Measurements from ENCODE around the gene CFLAR. TPM values are rescaled to one million over a fixed set of nuclear protein-coding genes. Genes with fewer than 3 reads are reported as not detected.

The CFLAR gene
- total RNA-seq, 3 donors from 2014 or later (not counting 1 experiment from before 2014, with no cell fraction given): 415 to 542 (median 445) TPM

- 99% methylated on average over 9 of the region's 9 CpGs for WGBS (ENCODE audit: insufficient coverage)
- intact Hi-C loops (cut with micrococcal nuclease): no loop called here
- no peaks in the 10 kb centered on the region for H3K9me3 Mint-ChIP-seq
- Histone ChIP-seq H3K27ac (ENCODE audit: low read length) (no peak overlapping the region), H3K27me3 (ENCODE audit: control insufficient read depth, insufficient read depth, low read length) (no peaks in the 10 kb centered on the region), H3K4me1 (ENCODE audit: control insufficient read depth, insufficient read depth, low read length) (peaks cover 8% of the 10 kb centered on the region), H3K36me3 (ENCODE audit: control insufficient read depth, insufficient read depth, low read length) (peaks cover 67% of the 10 kb centered on the region), H3K9me3 (ENCODE audit: control insufficient read depth, insufficient read depth, low read length) (no peaks in the 10 kb centered on the region), H3K4me3 (ENCODE audit: low read length) (no peak overlapping the region)
- H3K27ac Mint-ChIP-seq: peak overlapping the region; percentile 49 to 64
- TF ChIP-seq CTCF (IDR thresholded peaks at IDR 0.05): no peak
- DNase-seq: no peak
- no peak for ATAC-seq
- no peaks in the 10 kb centered on the region for H3K27me3 Mint-ChIP-seq (ENCODE audit: low read depth in 2 of 2)
- H3K4me1 Mint-ChIP-seq: peaks cover 30 to 31% of the 10 kb centered on the region in 2 donors
- peaks cover 29% of the 10 kb centered on the region for H3K36me3 Mint-ChIP-seq
- H3K4me3 Mint-ChIP-seq: no peak overlapping the region
Measured at GRCh38 chr2:201204655-201205514, 88.9 kb downstream of the CFLAR start.

- Histone ChIP-seq H3K4me3 (ENCODE audit: low read length) (no peak overlapping the region), H3K27me3 (ENCODE audit: control insufficient read depth, insufficient read depth, low read length) (no peaks in the 10 kb centered on the region), H3K9me3 (ENCODE audit: control insufficient read depth, insufficient read depth, low read length) (no peaks in the 10 kb centered on the region), H3K27ac (ENCODE audit: low read length) (no peak overlapping the region), H3K4me1 (ENCODE audit: control insufficient read depth, insufficient read depth, low read length) (peaks cover 14% of the 10 kb centered on the region), H3K36me3 (ENCODE audit: control insufficient read depth, insufficient read depth, low read length) (peaks cover 68% of the 10 kb centered on the region)
- Mint-ChIP-seq H3K9me3 (no peaks in the 10 kb centered on the region), H3K4me1 (peaks cover 30 to 32% of the 10 kb centered on the region in 2 donors), H3K36me3 (peaks cover 23% of the 10 kb centered on the region), H3K27ac (peak overlapping the region; percentile 49 to 64), H3K4me3 (no peak overlapping the region), H3K27me3 (ENCODE audit: low read depth in 2 of 2) (no peaks in the 10 kb centered on the region)
- 100% methylated on average over 3 of the region's 3 CpGs for WGBS (ENCODE audit: insufficient coverage)
- intact Hi-C loops (cut with micrococcal nuclease): no loop called here
- ATAC-seq: no peak
- TF ChIP-seq CTCF (IDR thresholded peaks at IDR 0.05): no peak
- DNase-seq: no peak
Measured at GRCh38 chr2:201205515-201205849, 89.5 kb downstream of the CFLAR start.

- Mint-ChIP-seq H3K36me3 (peaks cover 23% of the 10 kb centered on the region), H3K4me1 (peaks cover 30 to 37% of the 10 kb centered on the region in 2 donors), H3K27me3 (ENCODE audit: low read depth in 2 of 2) (no peaks in the 10 kb centered on the region), H3K4me3 (no peak overlapping the region), H3K27ac (peak overlapping the region in 1 of 2 donors; percentile 62), H3K9me3 (no peaks in the 10 kb centered on the region)
- peak in 1 of 3 donors; percentile 23 for ATAC-seq
- 74% methylated on average over 12 of the region's 12 CpGs for WGBS (ENCODE audit: insufficient coverage)
- Histone ChIP-seq H3K27ac (ENCODE audit: low read length) (peak overlapping the region; percentile 27), H3K36me3 (ENCODE audit: control insufficient read depth, insufficient read depth, low read length) (peaks cover 55% of the 10 kb centered on the region), H3K27me3 (ENCODE audit: control insufficient read depth, insufficient read depth, low read length) (no peaks in the 10 kb centered on the region), H3K4me3 (ENCODE audit: low read length) (no peak overlapping the region), H3K4me1 (ENCODE audit: control insufficient read depth, insufficient read depth, low read length) (peaks cover 16% of the 10 kb centered on the region), H3K9me3 (ENCODE audit: control insufficient read depth, insufficient read depth, low read length) (no peaks in the 10 kb centered on the region)
- intact Hi-C loops (cut with micrococcal nuclease): no loop called here
- TF ChIP-seq CTCF (IDR thresholded peaks at IDR 0.05): no peak
- DNase-seq: no peak
Measured at GRCh38 chr2:201208563-201209252, 92.7 kb downstream of the CFLAR start.

Data from natural killer cell (primary cell).